Thyroid gland (tissue), 4 donors: ENCODE data around the gene SPATS1.

Experiments
- POLR2A ChIP-seq, 2 donors: fragments of 450-650 bp; IDR thresholded peaks; one replicate each; pipeline ENCODE4 v1.6.1; 2017; ENCODE audit warnings: antibody characterized with exemption in 2 of 2, mild to moderate bottlenecking in 2 of 2, moderate library complexity in 1 of 2
- TF ChIP-seq, protein P1 (sequence below), 6 experiments: fragments of 200-600 bp in 3 of 6; fragments of 450-650 bp in 3 of 6; sonication (generic) in 3 of 6; IDR thresholded peaks; one replicate each; pipeline ENCODE4 v1.5.1; 2016 to 2019; ENCODE audit warnings: antibody characterized with exemption in 6 of 6, mild to moderate bottlenecking in 2 of 6, inconsistent platforms in 1 of 6, moderate library complexity in 1 of 6

DNA sequence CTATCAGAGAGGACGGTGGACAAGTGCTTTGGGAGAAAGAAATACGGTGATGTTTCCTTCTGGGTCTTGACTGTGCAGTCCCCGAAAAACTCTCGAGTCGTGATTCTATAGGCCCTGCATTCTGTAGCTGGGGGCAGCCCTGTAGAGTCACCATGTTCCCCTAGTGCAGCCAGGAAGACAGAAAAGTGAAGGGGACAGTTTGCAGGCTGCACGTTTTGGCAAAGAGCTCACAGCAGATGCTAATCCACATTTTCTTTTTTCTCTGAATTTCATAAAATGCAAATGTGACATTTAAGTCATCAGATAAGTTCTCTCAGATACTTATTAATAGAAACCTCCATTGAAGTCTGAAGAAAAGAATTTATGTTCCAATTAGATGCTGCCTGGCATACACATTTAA lies 19.5 kb downstream of the SPATS1 start:
- TF ChIP-seq, protein P1, sequence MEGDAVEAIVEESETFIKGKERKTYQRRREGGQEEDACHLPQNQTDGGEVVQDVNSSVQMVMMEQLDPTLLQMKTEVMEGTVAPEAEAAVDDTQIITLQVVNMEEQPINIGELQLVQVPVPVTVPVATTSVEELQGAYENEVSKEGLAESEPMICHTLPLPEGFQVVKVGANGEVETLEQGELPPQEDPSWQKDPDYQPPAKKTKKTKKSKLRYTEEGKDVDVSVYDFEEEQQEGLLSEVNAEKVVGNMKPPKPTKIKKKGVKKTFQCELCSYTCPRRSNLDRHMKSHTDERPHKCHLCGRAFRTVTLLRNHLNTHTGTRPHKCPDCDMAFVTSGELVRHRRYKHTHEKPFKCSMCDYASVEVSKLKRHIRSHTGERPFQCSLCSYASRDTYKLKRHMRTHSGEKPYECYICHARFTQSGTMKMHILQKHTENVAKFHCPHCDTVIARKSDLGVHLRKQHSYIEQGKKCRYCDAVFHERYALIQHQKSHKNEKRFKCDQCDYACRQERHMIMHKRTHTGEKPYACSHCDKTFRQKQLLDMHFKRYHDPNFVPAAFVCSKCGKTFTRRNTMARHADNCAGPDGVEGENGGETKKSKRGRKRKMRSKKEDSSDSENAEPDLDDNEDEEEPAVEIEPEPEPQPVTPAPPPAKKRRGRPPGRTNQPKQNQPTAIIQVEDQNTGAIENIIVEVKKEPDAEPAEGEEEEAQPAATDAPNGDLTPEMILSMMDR (IDR thresholded peaks at IDR 0.05) = no peak
- no peak for TF ChIP-seq POLR2A (IDR thresholded peaks at IDR 0.05)
